Activated CD4-positive, alpha-beta T cell treated with anti-CD3 and anti-CD28 coated beads for 4 hours (primary cell): ENCODE measurements around the gene TMEM45A.
"Not testable (repeated sequence)": the region's sequence is repeated elsewhere in the genome, so short reads cannot be mapped to it uniquely, and the experiment has no call there.

Experiments
- DNase-seq, 2 donors: peaks; one replicate each; pipeline ENCODE4 v3.0.0-alpha.2; 2020

The TMEM45A gene

DNA sequence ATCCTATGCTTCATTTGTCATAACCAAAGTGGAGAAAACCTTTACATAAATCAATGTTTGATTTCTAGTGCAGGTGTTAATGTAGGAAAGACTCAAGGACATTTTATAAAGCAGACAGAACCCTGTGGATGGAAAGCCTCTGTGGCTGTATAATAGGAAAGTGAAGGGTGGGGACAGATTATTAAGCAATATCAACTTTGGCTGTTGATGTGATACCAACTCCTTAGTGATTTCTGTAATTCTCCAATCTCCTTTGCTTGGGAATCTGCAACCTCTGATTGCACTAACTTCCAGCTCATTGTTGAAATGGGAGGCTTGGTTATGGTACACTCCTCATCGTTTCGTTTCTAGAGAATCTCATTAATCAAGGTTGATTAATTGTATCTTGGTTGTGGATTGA lies 87.7 kb downstream of the TMEM45A start:
- DNase-seq: no peak

DNA sequence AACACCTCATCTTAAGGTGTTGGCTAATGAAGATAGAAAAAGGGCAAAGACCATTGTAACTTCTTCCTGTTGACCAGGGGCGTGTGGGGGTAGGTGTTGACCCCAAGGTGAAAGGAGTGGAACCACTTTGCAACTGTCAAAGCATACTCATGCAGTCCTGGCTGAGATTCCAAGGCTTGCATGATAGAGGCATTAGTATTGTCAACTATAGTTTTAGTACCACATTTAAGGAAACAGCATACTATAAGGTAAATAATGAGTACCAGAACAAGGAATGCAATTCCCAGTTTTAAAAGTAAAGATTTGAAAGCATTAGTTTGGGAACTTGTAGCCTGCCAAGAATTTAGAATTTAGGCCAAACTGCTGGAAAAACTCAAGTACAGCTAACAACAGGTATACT lies 89.2 kb downstream of the TMEM45A start:
- no peak for DNase-seq

GRCh38 chr3:100582157-100582556 lies 89.7 kb downstream of the TMEM45A start:
- not testable (repeated sequence) for DNase-seq

GRCh38 chr3:100584101-100584660 lies 91.8 kb downstream of the TMEM45A start:
- no peak for DNase-seq

DNA sequence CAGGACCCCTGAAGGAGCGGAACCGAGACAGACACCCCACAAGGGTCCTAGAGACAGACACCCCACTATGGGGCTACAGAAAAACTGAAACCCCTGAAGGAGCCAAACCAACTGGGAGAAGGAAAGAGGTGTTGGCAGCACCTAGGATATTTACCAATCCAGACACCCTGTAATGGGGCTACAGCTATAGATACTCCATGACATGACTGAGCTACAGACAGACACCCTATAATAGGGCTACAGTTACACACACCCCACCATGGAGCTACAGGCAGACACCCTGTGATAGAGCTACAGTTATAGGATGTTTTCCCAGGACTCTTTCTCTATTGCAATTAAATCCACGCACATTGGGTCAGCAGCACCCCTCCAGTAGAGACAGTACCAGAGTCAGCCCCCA lies 94.4 kb downstream of the TMEM45A start:
- DNase-seq: no peak

DNA sequence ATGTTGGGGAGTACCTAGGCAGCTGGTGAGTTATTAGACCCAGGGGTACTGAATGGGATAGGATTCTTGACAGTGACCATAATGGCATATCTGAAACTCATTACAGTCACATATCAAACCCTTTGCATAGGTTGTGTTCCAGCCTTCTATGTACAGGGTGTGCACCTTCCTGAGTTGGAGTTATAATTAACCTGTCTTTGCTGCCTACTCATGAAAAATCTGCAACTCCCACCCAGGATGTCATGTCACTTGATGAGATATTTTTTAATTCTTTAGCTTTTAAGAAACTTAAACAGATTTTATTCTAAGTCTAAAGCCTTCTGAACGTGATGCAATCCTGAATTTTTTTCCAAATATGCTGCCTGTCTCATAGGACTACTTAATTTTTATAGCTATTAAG lies 95.8 kb downstream of the TMEM45A start:
- no peak for DNase-seq

DNA sequence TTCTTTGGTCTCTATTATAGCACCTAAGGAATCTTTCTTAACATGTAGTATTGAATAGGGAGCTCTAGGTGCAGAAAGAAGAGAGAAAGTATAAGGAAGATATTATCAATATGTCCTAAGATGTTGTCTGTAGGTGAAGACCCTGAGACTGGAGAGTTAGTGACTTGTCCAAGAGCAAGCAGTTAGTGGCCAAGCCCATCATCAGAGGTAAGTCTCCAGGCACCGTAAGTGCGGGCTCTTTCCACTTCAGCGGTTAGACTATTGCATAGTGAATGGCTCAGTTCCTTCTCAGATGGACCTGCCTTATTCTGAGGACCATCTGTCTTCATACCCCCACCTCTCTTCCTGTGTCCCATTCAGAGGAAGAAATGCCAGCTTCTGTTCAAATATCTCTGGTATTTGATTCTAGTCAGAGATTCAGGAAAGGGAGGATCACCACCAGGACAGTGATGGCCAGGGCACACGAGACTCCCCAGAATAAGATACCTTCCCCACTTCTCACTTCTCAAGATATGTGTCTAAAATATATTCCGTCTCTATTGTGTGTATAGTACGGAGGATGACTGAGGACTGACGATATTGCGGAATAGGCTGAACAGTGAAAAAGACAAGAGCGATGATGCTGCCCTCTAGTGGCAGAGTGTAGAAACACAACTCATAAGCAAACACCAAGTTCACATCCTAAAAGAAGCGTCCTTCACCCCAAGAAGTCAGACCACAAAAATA lies 97.9 kb downstream of the TMEM45A start:
- peak; percentile 45 to 65 for DNase-seq

GRCh38 chr3:100590840-100591147 lies 98.4 kb downstream of the TMEM45A start:
- DNase-seq: no peak

DNA sequence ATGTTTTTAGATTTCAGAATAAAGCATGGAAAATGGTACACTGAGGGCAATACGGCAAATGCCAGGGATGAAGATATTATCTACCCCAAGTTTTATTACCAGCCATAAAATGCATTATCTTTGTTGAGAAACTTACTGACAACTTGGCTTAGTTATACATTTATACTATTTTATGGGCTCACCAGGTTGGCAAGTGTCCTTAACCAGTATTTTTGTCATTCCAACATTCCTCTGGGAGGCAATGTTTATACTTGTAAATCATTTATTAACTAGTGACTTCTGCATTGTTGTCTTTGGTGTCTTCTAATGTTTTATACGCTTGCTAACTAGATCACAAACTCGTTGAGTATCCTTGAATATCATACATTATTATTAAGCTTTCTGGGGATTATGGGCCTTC lies 99.0 kb downstream of the TMEM45A start:
- DNase-seq: no peak

- DNase-seq: no peak
These were observed 108.0 kb downstream of the TMEM45A start for GRCh38 chr3:100600181-100601042.

- no peak for DNase-seq
These were observed 110.4 kb downstream of the TMEM45A start for GRCh38 chr3:100602506-100603444.

- no peak for DNase-seq
These were observed 111.0 kb downstream of the TMEM45A start for GRCh38 chr3:100603469-100603868.

DNA sequence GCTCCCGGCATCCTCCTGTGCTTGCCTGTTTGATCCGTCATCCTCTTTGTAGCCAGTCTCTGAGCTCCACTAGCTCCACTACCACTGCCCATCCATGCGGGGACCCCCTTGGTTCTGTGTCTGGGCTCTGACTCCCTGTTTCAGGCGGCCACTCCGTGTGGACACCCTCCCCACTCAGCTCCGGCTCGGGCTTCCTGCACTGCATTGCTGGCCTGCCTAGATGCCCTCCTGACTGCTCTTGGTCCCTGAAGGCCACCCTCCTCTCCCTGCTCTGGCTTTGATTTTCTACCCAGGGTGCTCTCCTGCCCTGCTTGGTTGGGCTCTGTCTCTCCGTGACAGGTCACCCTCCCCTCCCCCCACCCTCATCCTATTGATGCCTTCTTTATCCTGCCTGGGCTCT lies 112.9 kb downstream of the TMEM45A start:
- no peak for DNase-seq

DNA sequence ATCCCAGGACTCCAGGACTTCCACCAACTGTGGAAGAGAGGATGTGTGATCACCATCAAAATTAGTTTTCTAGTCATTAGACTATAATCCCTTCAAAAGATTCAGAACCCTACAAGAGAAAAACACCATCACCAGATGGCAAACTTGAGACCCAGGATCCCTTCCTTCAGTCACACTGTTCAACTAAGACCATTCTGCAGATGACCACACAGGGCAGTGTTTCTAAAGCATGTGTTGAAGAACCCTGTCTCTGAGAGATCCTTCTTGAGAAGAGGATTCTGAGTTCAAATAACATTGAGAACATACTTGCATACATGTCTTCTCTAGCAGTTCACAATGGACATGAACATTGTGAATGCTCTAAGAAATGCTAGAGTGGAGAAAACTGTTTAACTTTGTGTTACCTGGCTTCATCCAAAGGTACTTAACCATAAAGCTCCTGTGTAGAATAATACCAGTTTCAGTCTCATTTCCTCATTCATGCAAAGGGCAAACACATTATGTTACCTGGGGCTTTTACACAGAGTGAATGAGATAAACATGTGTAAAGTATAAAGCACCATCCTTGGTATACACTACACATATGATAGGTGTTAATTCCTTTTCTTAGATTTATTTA lies 114.6 kb downstream of the TMEM45A start:
- DNase-seq: no peak

- no peak for DNase-seq
These were observed 116.9 kb downstream of the TMEM45A start, which contains the start of gene ADGRG7 for GRCh38 chr3:100609305-100609704. ADGRG7 (plus strand) TSS chr3:100609601; CDS start chr3:100609857, 256 bp downstream.

GRCh38 chr3:100609963-100610362 lies 117.5 kb downstream of the TMEM45A start:
- no peak for DNase-seq

GRCh38 chr3:100611221-100611620 lies 118.8 kb downstream of the TMEM45A start:
- no peak for DNase-seq

DNA sequence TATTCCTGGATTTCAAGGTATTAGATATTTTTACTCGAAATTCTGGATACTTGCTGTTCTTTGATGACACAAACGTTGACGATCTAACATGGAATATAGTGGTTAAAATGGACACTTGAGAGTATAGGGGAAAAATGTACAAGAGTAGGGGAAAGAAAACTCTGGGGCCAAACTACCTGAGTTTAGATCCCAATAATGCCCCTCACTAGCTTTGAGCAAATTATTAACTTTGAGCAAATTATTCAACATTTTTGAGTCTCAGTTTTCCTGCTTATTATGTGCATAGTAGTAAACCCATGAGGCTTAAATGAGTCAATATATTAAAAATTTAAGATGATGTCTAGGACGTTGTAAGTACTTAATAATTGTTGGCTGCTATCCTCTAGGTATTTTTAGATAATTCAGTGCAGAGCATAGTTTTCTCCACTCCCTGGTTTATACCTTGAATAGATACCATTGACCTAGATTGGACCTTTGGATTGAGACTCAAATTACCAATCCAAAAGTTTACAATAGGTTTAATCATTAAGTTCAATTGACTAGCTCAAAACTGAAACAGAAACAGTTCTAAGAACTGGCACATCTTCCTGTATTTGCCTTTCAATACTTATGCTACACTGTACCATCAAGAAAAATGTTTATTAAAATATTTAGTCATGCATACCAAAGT lies 121.4 kb downstream of the TMEM45A start:
- DNase-seq: no peak

GRCh38 chr3:100614941-100615340 lies 122.5 kb downstream of the TMEM45A start:
- DNase-seq: no peak

DNA sequence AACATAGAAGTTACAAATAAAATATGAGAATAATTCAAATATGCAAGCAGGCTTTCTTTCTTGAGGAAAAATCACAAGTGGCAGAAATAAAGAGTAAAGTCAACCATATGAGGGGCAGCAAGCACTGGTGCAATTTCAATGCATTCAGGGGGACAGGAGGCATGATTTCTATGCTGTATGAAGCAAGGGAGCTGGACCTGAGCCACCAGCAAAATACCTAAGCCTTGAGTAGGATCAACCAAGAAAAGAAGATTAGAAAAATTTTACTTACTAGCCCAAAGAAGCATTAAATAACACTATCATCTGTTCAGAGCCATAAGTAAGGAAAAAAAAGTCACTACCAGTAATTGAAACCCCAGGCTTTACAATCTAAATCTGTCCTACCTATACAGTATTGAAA lies 123.3 kb downstream of the TMEM45A start:
- no peak for DNase-seq

GRCh38 chr3:100621251-100621650 lies 128.8 kb downstream of the TMEM45A start:
- DNase-seq: no peak
